Measurements from ENCODE around the gene CD164L2. TPM values are rescaled to one million over a fixed set of nuclear protein-coding genes. Genes with fewer than 3 reads are reported as not detected.

The CD164L2 gene
- total RNA-seq = under 1 TPM in 1 of 2 experiments, not detected in 1; 0.18 TPM

DNA sequence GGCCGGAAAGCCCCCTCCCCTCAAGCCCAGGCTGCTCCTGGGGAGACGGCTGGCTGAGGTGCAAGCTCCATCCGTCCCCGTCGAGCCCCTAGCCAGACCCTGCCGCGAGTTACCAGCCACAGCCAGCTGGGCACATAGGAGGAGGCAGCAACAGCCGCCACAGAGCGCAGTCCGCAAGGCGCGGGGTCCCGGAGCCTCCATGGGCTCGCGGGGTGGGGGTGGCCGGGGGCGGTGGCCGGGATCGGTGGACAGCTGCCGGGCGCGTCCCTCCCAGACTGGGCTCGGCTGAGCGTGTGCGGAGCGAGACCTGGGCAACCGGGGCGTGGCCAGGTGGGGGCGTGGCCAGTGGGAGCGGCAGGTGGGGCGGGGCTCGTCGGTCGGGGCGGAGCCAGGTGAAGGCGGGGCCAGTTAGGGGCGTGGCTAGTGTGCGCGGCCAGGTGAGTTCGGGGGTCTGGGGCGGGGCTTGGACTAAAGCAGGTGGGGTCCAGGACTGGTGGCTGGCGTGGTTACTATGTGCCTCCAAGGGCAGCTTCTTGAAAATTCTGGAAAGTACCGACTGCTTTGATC is at the start of gene CD164L2:
TSS of gene CD164L2 (minus strand) at position 295 of the 567 bp plus-strand sequence. CDS start at position 201, 94 bp downstream.

DNA sequence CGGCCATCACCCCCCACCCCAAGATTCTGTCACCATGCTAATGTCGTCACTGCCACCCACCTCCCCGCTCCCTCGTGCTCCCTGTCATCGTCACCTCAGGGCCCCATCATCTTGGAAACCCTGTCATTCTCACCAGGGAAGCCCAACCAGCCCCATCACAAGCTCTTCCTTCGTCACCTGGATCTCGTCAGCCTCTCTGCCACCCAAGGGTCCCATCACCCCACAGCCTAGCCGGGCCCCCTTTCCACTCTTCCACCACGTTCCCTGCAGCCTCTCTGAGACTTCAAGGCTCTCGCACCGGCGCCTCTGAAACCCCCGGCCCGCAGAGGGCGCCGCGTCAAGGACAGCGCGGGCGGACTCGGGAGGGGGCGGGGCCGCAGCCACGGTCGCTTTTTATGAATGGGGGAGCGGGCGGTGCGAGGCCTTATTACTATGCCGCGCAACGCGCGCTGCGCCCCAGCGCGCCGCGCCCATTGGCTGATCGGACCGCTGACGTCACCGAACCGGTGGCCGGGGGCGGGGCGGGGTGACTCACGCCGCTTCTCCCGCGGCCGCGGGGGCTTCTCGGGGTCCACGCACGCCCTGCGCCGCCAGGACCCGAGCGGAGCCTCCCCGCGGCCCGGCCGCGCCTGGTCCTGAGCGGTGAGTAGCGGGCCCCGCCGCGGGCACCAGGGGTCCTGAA is 9.1 kb upstream of the CD164L2 start, which contains the start of gene GPR3:
TSS of gene GPR3 (plus strand) at position 527 of the 682 bp plus-strand sequence. CDS start 1,177 bp downstream, outside the sequence.

DNA sequence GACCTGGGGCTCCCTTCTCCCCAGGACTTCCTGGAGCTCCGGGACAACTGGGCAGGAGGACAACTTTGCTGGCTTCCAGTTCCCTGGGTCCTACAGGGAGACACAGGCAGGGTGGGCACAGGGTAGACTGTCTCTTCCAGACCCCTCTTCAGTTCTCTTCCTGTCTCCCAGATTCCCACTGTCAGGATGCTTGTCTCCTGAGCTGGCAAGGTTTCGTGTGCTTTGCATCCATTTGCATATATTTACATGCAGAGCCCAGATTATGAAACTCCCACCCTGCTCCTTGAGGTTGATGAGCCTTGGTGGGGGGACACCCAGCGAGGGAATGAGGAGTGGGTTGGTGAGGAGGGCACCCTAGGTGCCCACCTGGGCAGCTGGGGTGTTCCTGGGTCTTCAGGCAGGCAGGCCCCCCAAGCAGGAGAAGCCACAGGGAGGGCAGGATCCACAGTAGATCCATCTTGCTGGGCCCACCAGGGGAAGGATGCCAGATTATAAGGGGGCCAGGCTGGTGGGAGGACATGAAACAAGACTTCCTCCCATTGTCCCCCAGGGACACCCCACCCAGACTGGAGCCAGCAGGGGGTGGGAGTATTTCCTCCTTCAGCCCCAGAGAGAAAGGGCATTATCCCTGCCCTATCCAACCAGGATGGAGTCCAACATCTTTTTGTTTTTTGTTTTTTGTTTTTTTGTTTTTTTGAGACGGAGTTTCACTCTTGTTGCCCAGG is 8.6 kb downstream of the CD164L2 start, which contains the start of gene FCN3:
TSS of gene FCN3 (minus strand) at position 463 of the 725 bp plus-strand sequence. CDS start at position 457, 6 bp downstream.

GRCh38 chr1:27366411-27367159 is 16.5 kb downstream of the CD164L2 start, which contains the start of gene MAP3K6:
Gene MAP3K6 (minus strand): TSS chr1:27366961. CDS start chr1:27366597, 364 bp downstream.

DNA sequence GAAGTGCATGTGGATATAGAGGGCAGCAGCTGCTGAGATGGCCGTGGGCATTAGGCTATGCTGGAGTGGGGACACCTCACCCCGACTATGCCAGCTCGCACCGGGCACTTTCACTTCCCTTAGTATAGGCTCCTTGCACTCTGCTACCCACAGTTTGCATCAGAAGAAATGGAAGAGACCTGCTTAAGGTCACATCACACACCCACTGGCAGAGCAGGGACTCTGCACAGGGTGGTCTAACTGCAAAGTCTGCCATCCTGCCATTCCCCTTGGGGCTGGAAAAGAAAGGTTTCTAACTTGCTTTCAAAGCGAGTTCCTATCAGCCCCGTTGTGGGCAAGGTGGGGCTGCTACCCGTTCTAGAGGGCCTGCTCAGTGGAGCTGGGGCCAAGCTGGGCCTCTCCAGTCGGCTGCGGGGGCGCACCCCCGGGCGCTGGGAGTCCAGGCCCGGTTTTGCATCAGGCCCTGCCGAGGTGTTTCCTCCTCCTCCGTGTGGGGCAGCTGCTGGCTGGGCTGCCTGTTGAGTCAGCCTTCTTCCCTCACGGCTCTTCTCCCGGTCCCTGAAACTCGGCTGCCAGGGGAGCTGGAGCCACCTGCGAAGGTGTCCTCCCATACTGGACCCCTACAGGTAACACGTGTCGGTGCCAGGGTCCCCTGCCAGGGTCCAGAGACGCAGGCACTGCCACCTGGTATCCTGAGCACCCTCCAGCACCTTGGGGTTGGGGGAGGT is 41.4 kb downstream of the CD164L2 start, which contains the start of gene SYTL1:
TSS of gene SYTL1 (plus strand) at position 498 of the 728 bp plus-strand sequence. CDS start 3,313 bp downstream, outside the sequence.

Other genes starting within 250 kb of the CD164L2 start
- gene SLC9A1, start 228.2 kb downstream of the CD164L2 start, total RNA-seq = 10 to 100 TPM; 21.8 to 24.2 TPM
- gene WDTC1, start 148.7 kb downstream of the CD164L2 start, total RNA-seq = 10 to 100 TPM; 40.6 to 41.0 TPM
- gene TMEM222, start 61.2 kb downstream of the CD164L2 start, total RNA-seq = 10 to 100 TPM; 31.1 to 31.6 TPM
- gene SYTL1, start 41.3 kb downstream of the CD164L2 start, total RNA-seq = 100 to 1,000 TPM; 130 to 139 TPM
- gene MAP3K6, start 16.4 kb downstream of the CD164L2 start, total RNA-seq = 1 to 10 TPM; 6.8 to 7.4 TPM
- not detected for gene FCN3, start 8.5 kb downstream of the CD164L2 start, total RNA-seq
- gene GPR3, start 9.3 kb upstream of the CD164L2 start, total RNA-seq = under 1 TPM; 0.48 to 0.72 TPM
- gene WASF2, start 106.8 kb upstream of the CD164L2 start, total RNA-seq = 100 to 1,000 TPM; 139 TPM
- gene AHDC1, start 220.8 kb upstream of the CD164L2 start, total RNA-seq = 10 to 100 TPM; 24.6 to 28.9 TPM